Measurements from ENCODE around the gene SLC26A9.

The SLC26A9 gene, protein sequence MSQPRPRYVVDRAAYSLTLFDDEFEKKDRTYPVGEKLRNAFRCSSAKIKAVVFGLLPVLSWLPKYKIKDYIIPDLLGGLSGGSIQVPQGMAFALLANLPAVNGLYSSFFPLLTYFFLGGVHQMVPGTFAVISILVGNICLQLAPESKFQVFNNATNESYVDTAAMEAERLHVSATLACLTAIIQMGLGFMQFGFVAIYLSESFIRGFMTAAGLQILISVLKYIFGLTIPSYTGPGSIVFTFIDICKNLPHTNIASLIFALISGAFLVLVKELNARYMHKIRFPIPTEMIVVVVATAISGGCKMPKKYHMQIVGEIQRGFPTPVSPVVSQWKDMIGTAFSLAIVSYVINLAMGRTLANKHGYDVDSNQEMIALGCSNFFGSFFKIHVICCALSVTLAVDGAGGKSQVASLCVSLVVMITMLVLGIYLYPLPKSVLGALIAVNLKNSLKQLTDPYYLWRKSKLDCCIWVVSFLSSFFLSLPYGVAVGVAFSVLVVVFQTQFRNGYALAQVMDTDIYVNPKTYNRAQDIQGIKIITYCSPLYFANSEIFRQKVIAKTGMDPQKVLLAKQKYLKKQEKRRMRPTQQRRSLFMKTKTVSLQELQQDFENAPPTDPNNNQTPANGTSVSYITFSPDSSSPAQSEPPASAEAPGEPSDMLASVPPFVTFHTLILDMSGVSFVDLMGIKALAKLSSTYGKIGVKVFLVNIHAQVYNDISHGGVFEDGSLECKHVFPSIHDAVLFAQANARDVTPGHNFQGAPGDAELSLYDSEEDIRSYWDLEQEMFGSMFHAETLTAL

DNA sequence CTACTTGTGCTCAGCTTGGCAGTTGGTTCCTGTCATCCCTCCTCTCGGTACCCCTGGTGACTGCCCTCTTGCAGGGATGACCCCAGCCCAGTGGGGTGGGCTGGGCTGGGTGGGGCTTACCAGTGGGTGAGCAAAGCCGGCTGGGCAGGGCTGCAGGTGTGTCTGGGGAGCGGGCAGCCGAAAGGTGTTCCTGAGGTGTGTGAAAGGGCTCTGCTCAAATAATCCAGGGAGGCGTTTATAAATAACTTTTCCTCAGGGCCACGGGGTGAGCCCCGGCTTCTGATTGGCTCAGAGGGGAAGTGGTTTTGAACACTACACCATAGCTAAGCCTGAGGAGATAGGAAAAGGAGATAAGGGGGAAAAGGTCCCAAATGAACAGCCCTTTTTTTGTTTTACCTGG lies at the start of gene SLC26A9:
SLC26A9 (minus strand) TSS at position 212 of the 400 bp plus-strand sequence. CDS start 7,636 bp downstream, outside the sequence.
- no peak for DNase-seq

DNA sequence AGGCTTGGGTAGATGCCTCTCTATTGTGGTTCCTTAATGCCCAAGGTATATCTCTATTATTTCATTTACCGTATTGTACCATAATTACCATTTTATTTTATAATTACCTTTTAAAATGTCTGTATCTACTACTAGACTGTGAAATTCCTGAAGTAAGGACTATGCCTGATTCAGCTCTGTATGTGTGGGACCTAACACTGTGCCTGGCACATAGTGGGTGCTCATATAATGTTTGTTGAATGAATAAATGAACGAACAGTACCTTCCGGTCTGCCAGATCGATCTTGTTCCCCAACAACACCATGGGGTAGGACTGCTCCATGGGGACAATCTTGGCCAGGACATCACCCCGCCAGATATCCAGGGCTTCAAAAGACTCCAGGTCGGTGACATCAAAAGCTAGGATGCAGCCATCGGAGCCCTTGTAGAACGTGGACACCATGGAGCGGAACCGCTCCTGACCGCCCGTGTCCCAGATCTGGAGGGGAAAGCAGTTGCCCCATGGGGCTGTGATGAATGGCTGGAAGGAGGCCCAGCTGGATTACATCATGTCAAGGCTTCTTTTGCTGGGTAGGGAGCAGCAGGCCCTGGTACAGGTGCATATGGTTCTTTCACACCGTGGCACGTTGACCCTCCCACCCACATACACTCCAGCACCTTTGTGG lies 49.1 kb upstream of the SLC26A9 start:
- no peak for DNase-seq

- no peak for DNase-seq
Measured at GRCh38 chr1:205991237-205991636, 48.0 kb upstream of the SLC26A9 start.

- DNase-seq, result no peak
Measured at GRCh38 chr1:205990226-205990625, 47.0 kb upstream of the SLC26A9 start.

DNA sequence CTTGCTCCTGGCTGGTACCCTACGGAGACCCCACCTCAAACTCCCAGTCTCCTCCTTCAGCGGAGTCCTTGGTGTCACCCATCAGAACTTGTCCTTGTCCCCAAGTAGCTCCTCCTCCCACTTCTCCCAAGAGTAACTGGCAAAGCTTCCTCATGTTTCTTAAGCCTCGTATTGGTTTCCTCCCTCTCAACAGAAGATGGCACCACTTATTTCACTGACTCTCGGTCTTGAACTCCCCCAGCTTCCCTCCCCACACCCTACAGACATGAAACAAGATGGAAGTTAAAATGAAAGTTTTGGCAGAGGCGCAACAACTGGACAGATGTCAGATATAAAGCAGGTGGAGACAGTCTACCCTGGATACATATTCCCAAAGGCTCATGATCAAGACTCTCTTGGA lies 46.5 kb upstream of the SLC26A9 start:
- no peak for DNase-seq

- DNase-seq, result no peak
Measured at GRCh38 chr1:205988585-205988995, 45.3 kb upstream of the SLC26A9 start.

DNA sequence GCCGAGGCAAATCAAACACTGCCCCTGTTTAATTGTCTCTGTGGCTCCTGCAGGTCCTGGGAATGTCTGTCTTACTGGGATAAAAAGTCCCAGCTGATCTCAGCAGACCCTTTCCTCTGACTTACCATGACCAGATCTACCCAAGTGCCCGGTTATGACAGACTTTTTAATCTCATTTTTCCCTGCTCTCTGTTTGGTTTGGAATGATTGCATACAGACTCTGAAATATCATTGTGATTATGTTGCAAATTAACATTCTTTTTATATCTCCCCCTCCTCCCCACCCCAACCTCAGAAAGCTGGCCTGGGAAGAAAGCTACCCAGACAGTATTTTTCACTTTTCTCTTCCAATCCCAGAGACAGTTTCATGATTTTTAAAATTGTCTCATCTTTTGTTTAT lies 43.6 kb upstream of the SLC26A9 start:
- DNase-seq, result no peak

- no peak for DNase-seq
Measured at GRCh38 chr1:205986292-205986691, 43.0 kb upstream of the SLC26A9 start.

GRCh38 chr1:205985330-205986005 lies 42.2 kb upstream of the SLC26A9 start:
- DNase-seq, result no peak

- peak; percentile 56 for DNase-seq
Measured at GRCh38 chr1:205983925-205984725, 40.9 kb upstream of the SLC26A9 start.

DNA sequence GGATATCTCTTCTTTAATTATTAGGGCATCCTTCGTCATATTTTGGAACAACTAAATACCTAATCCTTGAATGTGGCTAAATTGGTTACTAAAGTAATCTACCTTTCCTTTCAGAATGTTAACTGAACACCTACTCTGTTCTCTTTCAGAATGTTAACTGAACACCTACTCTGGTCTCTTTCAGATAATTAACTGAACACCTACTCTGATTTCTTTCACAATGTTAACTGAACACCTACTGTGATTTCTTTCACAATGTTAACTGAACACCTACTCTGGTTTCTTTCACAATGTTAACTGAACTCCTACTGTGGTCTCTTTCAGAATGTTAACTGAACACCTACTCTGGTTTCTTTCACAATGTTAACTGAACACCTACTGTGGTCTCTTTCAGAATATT lies 38.0 kb upstream of the SLC26A9 start:
- no peak for DNase-seq

GRCh38 chr1:205980237-205980870 lies 37.1 kb upstream of the SLC26A9 start:
- no peak for DNase-seq

- DNase-seq, result no peak
Measured at GRCh38 chr1:205979301-205979700, 36.0 kb upstream of the SLC26A9 start.

DNA sequence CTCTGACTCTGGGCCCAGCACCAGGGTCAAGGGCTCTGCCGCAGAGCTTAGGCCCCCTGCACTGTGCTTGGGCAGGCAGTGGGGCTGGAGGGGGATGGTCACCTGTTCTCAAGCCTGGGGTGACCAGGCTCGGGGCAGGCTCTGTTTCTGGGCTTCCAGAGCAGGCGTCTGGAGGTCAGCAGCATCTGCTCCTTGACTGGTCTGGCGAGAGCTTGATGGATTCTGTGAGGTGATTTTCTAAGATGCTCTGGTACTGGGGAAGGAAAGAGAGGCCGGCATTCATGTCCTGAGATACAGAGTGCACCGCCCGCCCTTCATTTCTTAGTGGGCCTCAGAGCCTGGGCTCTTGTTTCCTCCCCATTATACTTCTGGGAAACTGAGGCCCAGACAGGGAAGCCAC lies 35.4 kb upstream of the SLC26A9 start:
- no peak for DNase-seq

- DNase-seq, result peak; percentile 87
Measured at GRCh38 chr1:205977402-205978014, 34.3 kb upstream of the SLC26A9 start.

DNA sequence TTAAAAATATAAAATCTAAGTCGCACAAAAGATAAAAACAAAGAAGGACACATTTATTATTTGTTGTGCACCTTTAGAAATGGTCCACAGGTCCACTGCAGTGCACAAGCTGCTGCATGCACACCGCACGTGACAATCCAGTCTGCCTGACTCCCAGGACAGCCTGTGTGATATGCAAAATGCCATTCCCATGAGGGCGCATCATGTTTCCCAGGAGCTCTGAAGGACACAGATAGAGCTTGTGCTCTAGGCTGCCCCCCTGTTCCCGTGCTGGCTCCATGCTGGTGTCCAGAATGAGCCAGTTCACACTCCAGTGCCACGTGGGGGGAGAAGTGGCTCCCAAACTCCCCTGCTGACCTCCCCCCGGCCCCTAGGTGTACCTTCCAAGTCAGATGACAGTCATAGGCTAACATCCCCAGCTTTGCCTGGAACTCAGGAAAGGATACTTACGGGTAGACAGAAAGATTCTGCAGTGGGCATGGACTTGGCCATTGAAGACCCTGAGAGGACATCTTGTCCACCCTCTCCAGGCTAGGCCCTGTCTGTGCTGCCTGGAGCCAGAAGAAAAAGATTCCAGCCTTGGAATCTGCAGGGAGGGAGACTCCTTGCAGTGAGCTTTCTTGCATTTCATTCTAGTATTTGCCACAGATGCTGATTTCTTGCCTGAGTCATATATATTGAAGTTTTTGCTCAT lies 33.6 kb upstream of the SLC26A9 start:
- DNase-seq, result peak; percentile 21

DNA sequence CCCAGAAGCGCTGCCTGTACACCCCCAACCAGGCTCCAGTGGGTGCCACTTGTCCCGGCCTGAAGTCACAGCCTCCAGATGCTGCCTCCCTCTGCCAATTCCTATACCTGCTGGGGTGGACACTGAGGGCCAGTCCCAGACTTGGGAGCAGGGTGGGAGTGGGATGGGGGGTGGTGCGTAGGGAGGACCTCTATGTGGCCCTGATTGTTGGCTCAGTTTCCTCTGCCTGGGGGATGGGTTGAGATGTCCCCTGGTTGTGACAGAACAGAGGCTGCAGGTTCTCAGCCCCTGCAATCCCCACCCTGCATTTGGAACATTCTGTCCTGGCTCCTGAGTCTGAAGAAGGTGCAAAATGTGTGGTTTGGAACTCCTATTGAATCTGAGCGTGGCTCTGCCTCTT lies 32.8 kb upstream of the SLC26A9 start:
- no peak for DNase-seq

DNA sequence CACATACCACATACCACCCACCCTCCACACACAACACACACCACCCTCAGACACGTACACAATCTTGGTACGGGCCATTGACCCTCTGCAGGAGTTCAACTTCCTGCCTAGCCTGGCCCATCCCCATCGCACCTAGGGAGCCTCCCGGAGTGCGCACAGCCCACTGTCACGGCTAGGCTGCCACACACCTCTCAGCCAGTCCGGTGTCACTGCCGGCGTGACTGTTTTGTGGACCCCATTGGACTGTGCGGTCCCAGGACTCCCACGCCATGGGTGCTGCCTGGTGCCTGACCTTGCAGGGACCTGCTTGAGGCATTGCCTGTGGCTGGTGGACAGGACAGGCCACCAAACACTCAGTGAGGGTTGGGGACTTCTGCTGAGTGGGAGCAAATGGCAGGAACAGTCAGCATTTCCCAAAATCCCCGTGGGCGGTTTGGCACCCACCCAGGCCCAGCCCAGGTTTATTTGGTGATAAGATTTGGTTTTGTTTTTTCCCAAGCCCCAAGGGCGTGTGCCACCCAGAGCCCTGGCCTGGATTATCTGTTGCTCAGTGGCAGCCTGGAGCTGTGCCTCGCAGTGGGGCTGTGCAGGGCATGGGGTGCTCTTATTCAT lies 32.2 kb upstream of the SLC26A9 start:
- DNase-seq, result no peak

- DNase-seq, result no peak
Measured at GRCh38 chr1:205974712-205975111, 31.5 kb upstream of the SLC26A9 start.

All from NCI-H1694 (cell line).